Measurements from ENCODE around the gene ADCY7.
"Not testable (repeated sequence)": the region's sequence is repeated elsewhere in the genome, so short reads cannot be mapped to it uniquely, and the experiment has no call there.

ADCY7 gene

DNA sequence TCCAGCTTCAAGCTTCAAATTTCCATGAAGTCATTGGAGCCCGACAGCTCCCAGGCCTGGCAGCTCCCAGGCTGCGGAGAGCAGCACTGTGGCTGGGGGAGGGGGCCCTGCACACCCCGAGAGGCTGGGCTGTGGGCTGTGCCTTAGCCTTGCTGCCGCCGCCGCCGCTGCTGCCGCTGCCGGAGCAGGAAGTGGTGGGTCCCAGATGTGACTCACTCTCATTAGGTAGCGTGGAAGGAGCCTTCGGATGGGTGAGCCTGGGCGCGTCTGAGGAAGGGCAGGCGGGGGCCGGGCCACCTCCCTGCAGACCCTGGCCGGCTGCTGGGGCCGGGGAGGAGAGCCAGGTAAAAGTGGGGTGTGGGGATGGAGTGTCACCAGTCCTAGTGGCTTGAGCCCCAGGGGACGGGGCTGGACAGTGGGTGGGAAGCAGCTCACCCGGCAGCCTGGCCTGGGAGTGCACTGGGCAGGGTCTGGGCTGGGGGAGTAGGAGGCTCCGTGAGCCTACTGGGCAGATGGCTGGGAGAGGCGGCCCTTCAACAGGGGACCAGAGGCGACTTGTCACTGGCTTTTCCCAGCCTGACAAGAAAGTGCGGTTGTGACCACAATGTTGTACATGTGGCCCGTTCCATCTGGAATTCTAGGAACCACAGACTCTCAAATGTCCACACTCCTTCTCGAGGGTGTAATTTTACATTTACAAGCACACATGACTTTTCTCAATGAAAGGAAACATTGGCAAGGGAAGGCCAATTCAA, at the start of gene ADCY7:
Gene ADCY7, plus strand, starts transcription at position 215 of the 755 bp plus-strand sequence. CDS start 21,629 bp downstream, outside the sequence.
- DNase-seq (ENCODE audit: low spot score), result peak; percentile 88

DNA sequence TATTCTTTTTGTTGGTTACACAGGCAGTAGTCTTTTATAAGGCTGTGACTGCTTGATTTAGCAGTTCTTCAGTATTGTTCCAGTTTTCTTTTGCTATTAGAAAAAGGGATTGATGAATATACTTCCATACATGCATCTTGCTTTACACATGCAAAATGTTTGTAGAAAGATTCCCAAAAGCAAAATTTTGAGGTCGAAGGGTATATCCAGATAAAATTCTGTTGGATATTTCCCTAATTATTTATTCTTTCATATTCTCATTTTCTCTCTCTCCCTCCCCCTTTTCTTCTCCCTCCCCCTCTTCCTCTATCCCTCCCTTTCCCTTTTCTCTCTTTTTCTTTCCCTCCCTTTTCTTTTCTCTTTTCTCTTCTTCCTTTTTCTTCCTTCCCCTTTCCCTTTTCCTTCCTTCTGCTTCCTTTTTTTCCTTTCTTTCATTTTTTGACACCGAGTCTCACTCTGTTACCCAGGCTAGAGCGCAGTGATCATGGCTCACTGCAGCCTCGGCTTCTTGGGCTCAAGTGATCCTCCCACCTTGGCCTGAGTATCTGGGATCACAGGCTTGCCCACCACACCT, 46.9 kb upstream of the ADCY7 start:
- DNase-seq (ENCODE audit: low spot score), result no peak

DNA sequence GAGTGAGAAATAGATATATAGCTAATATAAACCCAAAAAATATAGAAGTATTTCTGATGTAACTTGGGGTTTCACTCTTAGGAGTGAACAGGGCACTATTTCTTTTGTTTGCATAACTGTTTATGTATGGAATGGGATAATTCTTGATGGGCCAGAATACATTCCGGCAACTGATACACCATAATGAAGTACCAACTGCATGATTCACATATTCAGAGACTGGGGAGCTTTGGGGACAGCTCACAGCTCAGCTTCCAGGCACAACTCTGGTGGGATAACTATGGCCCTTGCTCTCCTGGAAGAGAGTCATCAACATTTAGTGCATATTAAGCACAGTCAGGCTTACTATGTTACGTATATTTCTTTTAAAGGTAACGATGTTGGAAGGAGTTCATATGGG, 42.1 kb upstream of the ADCY7 start:
- DNase-seq (ENCODE audit: low spot score), result no peak

DNA sequence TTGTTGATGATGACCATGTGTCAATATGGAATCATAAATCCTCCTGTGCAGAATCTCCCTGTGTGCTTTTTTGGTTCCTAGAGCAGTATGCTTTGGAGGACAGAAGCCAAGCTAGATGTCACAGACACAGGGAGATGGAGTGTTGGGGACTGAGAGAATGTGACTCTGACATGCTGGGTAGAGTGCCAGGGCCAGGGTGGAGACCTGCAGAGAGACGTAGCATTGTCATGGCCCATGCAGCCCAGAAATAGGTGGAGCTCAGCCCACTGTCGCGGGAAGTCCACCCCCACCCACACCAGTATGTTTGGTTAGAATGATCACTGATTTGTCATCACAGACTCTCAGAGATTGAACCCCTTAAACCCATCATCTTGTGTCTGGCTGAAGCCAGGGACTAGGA, 39.2 kb upstream of the ADCY7 start:
- DNase-seq (ENCODE audit: low spot score), result no peak

DNA sequence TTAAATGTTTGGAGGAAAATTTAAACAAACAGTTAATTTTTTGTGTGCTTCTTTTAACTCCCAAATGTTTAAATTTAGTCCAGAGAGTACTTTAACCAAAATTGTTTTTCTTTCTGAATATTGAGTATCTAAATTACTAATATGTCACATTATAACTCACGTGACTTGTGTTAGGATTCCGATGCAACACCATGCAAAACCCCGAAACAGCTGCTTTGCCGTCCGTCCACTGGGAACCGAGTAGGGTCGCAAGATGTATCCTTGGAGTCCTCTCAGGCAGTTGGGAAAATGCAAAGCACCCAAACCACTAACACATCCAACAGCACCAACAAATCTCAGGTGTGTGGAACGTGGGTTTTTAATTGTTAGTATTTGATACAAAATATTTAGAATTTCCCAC, 38.7 kb upstream of the ADCY7 start:
- no peak for DNase-seq (ENCODE audit: low spot score)

DNA sequence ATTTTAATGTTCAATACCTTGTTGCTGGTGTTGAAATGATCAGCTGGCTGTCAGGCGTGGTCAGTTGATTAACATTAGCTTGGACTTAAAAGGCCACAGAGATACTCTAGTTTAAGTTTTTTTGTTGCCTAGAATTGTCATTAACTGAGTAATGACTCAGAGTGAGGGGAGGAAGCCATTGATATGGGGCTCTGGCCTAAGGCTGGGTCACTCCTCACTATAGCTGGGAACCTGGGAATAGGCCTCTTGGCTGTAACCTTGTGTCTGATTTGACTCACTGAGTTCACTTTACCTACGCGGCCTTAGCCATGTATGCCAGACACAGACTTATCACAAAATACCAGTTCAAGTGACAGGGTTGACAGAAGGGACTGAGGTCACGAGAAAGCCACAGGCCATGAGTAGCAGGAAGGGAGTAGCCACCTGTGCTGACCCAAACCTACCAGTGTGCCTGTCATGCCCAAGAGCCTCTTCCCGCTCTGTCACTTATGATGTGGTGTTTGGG, 37.9 kb upstream of the ADCY7 start:
- DNase-seq (ENCODE audit: low spot score), result no peak

DNA sequence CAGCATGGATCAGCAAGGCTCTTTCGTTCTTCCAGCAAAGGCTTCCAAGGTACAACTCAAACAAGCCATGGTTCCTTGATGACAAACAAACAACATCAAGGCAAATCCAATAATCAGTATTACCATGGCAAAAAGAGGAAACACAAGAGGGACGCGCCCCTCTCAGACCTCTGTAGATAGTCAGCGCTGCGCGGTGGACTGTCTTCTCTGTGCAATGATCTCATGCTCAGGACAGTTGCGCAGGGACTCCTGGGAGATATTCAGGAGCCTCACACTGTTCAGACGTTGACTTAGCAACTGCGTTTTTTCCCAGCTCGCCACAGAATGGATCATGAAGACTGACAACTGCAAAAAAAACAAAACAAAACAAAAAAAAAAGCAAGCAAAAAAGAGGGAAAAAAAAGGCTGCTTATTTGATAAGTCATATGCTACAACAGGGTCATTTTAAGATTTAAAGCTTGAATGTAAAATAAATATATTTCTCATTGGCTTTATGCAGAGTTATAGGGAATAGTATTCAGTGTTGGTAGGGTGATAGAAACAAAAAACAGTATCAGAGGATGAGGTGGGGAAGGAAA, 37.1 kb upstream of the ADCY7 start:
- DNase-seq (ENCODE audit: low spot score), result no peak

DNA sequence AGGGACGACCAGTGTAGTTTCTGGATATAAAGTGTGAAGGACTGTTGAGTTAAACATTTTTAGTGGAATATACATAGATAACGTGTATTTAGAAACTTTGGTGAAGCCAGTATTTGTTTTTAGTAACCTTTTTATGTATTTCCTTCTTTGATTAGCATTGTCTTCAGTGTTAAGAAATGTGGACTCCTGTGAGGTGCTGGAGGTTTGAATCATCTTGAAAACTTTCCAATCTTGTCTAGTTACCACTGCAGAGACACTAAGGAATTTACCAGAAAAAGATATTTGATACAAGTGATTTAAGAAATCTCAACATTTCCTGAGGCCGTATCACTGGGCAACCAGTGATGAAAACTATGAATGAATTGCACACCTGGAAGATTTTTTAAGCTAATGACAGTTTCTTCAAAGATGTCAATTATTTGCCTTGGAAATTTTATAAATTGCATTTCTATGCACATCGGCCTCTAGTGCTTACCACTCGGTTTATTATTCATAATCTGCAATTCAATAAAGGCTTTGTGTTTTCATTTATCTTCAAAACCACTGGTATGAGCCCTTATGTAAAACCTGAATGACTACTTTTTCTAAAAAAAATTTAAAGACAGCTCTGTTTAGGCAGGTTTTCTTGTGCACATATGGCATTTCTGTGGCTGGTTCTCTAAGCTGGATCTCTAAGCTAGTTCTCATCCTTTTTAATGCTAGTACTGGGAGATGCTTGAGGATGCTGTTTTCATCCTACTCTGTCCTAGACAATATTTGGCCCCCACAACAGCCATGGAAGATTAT, 31.4 kb upstream of the ADCY7 start:
- DNase-seq (ENCODE audit: low spot score), result no peak

DNA sequence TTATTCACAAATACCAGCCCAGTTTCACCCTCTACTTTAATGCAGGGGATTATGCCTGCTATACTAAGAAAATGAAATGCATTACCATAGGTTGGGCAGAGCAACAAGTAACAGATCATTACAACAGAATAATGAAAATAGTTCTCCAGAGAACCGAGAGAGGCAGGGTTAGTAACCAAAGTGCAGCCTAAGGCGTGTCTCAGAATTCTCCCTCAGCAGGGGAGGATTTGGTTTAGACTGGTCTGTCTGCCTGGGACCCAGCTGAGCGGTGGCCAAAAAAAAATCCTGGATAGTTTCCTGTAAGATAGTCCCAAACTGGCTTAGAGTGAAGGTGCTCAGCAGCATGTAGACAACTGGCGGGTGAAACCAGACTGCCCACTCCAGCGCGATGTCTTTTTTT, 30.8 kb upstream of the ADCY7 start:
- DNase-seq (ENCODE audit: low spot score), result no peak

DNA sequence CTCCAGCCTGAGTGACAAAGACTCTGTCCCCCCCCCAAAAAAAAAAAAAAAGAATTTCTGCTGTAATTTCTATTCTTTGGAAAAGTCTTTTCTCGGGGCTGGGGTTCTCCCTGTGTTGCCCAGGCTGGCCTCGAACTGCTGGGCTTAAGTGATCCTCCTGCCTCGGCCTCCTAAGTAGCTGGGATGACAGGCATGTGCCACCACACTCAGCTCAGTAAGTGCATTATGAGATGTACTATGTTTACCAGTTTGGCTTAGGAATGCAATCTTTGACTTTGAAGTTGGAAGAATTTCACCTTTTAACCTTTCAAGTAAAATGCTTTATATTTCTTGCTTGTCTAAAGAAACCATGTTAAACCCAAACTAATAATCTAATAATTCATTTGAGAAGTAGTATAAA, 28.0 kb upstream of the ADCY7 start:
- DNase-seq (ENCODE audit: low spot score), result no peak

DNA sequence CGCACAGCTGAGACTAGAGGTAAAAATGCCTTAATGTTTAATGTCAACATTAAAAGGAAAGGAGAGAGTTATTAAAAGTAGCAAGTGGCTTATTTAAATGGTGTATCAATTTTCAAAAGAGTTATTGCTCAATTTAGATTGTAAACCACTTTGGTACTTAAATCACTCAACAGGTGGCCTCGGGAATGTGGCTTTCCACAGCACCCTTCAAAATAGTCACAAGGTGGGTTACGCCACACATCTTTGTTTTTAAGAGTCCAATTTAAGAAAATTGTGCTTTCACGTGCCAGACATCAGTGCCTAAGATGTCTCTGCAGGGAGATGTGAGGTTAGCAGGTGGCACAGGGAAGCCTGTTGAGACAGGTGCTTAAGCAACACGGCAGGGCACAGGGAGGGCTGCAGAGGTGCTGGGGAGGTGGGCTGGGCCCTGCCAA, 27.5 kb upstream of the ADCY7 start:
- no peak for DNase-seq (ENCODE audit: low spot score)

DNA sequence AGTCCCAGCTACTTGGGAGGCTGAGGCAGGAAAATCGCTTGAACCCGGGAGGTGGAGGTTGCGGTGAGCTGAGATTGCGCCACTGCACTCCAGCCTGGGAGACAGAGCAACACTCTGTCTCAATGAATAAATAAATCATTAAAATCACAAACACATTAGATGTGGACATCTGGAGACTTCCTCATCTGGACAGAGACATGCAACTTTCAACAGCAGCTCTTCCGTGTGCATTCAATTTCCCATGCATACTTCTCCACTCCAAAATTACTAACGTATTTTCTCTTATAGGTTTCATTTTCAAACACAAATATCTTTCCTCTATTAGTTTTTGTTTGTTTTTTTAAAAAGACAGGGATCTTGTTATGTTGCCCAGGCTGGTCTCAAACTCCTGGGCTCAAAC, 23.3 kb upstream of the ADCY7 start:
- DNase-seq (ENCODE audit: low spot score), result not testable (repeated sequence)

DNA sequence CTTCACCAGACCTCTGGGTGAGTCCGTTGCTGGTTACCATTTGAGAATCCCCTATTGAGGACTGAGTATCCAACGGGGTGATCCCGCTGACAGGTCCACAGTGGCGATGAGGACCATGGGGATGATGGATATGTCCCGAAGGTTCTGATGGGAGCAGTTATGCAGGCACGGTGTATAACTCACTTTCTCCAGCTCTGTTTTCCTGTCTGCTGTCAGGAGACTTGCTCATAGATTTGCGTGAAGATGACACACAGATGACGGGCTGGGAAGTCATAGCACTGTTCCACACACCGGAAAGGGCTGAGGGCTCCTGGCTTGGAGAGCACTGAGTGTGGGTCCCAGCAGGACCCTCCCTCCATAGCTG, 22.2 kb upstream of the ADCY7 start:
- DNase-seq (ENCODE audit: low spot score), result no peak

DNA sequence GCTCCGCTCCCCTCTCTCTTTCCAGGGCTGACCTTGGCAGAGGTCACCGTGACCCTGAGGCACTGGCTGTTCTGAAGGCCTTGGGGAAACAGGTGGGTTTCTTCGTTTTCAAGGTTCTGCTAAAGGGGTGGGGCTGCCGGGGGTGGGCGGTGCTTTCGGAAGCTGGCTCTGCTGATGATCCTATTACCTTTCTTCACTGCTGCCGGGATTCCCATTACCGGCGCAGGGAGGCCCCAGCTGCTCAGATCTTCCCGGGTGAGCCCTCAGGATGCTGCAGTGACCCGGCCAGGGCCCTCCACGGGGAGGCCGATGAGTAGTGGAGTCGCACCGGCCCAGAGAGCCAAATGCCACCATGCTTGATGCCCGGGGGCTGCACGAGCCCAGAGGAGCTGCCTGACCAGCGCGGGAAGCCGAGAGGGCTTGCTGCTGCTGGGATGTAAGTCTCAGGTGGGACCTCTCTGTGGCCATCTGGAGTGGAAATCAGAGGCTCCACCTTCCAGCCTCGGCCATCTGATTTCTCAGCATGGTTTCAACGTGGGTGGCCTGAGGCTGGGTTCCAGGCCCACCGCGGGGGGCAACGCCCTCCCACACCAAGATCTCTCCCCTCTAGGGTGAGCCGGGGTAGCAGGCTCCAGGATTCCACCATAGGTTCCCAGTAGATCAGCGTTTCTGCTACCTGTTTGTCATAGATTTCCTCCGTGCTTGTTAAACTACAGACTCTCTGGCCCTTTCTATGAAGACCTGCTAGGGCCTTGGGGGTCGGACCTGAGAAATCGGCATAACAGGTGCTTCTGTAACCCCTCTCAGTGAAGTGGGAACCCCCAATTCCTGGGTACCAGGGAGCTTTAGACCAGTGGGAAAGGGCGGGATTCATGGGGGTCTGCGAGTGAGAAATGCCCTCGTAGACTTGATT, 21.6 kb upstream of the ADCY7 start:
- no peak for DNase-seq (ENCODE audit: low spot score)

DNA sequence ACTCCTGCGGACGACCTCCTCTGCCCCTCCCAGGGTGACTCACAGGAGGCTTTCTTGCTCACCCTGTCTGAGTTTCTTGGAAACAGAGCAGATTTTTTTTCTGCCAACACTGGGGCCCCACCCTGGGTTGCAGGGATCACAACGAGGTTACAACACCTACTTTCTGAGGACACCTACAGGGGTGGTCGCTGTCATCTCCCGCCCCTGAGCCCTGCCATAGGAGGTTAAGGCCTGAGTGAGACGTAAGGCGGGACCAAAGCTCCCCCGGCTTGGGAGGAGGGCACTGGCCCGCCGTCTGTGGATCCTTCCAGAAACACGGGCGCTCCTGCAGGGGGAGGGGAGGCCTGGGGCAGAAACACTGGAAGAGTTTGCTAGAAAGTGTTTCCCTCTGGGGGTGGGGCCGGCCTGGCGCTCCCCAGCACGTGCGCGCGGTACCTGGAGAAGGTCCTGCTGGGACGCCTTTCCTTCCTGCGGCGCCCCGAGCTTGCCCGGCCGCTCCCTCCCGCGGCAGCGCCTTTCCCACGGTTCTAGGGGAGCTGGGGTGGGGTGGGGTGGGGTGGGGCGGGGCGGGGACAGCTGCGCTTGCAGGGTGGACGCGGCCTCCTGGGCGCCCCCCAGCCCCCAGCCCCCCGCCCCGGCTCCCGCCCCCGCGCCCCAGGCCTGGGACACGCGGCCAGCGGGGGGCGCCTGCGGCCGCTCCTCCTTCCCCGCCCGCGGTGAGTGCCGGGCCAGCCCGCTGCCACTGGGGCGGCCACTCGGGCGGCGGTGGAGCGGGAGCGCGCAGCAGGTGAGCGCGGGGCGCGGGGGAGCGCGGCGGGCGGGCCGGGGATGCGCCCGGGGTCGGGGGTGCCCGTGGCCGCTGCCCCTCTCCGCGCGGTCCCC, 20.7 kb upstream of the ADCY7 start:
- DNase-seq (ENCODE audit: low spot score), result peak; percentile 84

DNA sequence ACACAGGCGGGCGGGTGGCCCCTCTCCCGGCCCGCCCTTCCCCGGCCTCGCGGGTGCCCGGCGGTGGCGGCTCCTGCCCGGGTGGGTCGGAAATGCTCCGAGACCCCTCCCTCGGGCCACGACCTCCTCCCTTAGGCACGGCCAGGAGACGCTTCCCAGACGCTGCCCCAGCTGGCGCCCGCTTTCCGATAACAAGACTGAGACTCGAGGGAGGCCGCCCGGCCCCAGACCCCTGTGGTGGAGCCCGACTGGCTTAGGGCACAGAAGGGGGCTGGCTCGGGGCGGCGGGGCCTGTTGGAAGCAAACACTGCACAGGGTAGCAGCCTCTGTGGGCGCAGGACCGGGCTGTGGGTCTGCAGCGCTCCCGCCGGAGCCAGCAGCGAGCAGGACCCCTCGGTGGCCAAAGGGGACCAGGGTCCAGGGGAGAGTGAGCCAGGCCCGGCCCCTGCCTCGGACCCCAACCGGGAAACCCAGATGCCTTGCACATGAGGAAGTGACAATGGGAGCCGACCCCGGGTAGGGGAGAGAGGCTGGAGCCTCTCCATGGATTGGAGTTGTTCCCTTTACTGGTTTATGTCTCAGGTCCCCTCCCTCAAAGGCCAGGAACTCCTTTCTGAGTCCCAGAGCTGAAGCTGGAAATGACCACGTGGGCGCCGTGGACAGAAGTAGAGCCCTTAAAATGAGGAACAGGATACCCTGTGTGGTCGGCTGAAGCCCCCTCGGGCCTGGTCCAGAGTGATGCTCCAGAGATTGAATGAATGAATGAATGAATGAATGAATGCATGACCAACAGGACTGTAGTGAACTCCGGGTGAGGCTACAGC, 19.8 kb upstream of the ADCY7 start:
- no peak for DNase-seq (ENCODE audit: low spot score)

DNA sequence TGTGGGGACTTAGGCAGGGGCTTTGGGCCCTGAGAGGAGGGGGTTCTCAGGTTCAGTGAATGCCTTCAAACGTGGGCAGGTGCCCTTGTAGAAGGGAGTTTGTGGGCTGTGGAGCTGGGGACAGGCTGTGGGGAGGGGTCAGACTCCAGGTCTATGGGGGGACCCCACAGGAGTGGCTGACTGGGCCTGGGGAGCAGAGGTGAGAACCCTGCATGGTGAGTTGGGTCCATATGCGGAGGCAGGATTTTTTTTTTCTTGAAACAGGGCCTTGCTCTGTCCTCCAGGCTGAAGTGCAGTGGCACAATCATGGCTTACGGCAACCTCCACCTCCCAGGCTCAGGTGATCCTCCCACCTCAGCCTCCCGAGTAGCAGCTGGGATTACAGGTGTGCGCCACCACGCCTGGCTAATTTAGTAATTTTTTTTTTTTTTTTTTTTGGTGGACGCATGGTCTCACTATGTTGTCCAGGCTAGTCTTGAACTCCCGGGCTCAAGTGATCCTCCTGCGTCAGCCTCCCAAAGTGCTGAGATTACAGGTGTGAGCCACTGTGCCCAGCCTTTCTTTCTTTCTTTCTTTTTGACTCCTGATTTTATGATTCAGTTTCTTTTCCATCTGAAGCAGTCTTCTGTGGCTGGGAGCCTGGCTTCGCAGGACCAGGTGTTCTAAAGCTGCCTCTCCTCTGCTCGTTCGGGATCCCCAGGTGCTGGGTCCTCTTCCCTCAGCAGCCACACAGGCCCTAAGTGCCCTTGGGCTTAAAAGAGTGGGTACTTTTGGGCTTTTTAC, 19.0 kb upstream of the ADCY7 start:
- DNase-seq (ENCODE audit: low spot score), result no peak

DNA sequence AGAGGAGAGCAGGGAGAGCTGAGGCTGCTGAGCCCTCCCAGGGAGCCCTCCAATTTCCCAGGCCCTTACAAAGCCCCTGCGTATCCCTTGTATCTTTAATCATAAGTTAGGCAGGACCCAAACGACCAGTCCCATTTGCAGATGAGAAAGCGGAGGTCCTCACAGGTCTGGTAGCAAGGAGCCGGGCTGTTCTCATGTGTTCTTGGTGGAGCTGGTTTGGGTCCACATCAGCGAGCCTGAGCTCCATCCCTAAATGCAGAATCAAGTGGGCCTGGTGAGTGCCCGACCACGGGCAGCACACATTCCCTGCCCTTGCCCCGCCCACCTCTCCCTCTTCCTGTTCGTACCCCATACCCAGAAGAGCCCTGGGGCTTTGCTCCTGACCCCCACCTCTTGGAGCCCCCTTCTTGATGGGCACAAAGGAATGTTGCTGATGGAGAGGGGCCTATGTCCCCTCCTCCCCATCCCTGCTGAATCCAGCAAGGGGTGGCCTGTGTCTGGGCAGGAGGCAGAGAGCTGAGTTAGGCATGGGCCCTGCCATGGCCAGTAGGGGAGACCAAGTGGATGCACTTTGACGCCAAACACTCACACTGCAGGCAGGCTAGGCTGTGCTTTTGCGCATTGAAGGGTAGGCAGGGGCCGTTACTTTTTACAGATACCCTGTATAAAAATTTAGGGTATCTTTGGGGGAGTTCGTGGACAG, 18.3 kb upstream of the ADCY7 start:
- DNase-seq (ENCODE audit: low spot score), result no peak

All from hepatic stellate cell (primary cell).